ENCODE measurements around the gene PRSS1. TPM values are rescaled to one million over a fixed set of nuclear protein-coding genes. Genes with fewer than 3 reads are reported as not detected.
"Not testable (repeated sequence)": the region's sequence is repeated elsewhere in the genome, so short reads cannot be mapped to it uniquely, and the experiment has no call there.

PRSS1 gene
- total RNA-seq, 4 donors from 2014 or later: not detected

DNA sequence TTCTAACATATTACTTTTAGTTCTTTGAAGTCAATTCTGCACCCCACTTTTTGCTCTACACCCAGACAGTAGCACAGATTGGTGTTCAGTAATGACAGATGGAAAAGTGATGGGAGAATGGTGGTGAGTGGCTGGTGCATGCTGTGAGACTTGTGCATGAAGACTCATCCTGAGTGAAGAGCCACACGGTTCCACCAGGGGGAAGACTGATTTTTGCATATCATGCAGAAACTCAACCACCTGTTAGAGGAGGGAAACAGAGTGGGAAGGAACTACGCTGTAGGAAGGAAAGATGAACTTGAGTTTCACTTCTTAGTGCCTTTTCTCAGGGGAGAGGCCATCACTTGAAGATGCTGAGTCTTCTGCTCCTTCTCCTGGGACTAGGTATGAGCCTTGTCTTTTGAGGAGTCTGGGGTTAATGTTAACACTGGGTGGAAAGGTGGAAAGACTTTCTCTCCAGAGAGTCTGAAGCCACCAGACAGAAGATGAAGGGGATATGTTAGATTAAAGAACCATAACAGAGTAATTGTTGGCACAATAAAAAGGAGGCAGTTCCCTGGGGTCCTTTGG is 9.3 kb upstream of the PRSS1 start:
- no peaks in the 10 kb centered on the region for H3K9me3 ChIP-seq
- TF ChIP-seq, protein P1, sequence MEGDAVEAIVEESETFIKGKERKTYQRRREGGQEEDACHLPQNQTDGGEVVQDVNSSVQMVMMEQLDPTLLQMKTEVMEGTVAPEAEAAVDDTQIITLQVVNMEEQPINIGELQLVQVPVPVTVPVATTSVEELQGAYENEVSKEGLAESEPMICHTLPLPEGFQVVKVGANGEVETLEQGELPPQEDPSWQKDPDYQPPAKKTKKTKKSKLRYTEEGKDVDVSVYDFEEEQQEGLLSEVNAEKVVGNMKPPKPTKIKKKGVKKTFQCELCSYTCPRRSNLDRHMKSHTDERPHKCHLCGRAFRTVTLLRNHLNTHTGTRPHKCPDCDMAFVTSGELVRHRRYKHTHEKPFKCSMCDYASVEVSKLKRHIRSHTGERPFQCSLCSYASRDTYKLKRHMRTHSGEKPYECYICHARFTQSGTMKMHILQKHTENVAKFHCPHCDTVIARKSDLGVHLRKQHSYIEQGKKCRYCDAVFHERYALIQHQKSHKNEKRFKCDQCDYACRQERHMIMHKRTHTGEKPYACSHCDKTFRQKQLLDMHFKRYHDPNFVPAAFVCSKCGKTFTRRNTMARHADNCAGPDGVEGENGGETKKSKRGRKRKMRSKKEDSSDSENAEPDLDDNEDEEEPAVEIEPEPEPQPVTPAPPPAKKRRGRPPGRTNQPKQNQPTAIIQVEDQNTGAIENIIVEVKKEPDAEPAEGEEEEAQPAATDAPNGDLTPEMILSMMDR (IDR thresholded peaks at IDR 0.05): peak in 3 of 6 experiments; percentile 29 to 41 (median 41)
- TF ChIP-seq POLR2A (IDR thresholded peaks at IDR 0.05): no peak
- no peak overlapping the region for H3K27ac ChIP-seq
- DNase-seq: peak in 2 of 3 donors; percentile 47 to 54
- no peaks in the 10 kb centered on the region for H3K4me1 ChIP-seq
- H3K27me3 ChIP-seq: no peaks in the 10 kb centered on the region
- H3K36me3 ChIP-seq: no peaks in the 10 kb centered on the region
- H3K4me3 ChIP-seq: no peak overlapping the region

DNA sequence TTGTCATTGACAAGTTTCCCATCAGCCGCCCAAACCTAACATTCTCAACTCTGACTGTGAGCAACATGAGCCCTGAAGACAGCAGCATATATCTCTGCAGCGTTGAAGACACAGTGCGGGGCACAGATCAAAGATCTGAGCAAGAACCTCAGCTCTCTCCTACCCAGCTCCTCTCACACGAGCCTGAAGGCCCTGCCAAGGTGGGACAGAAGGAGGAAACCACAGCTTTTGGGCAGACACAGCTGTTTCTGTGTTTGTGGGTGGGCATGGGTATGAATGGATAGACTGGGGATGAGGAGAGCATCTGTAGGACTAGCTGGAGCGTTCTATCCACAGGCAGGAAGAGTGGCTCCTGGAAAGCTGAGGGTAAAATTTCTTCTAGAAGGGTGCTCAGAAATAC is 8.5 kb upstream of the PRSS1 start:
- Histone ChIP-seq H3K9me3 (no peaks in the 10 kb centered on the region), H3K4me1 (no peaks in the 10 kb centered on the region), H3K36me3 (no peaks in the 10 kb centered on the region), H3K27me3 (no peaks in the 10 kb centered on the region), H3K4me3 (no peak overlapping the region), H3K27ac (no peak overlapping the region)
- TF ChIP-seq POLR2A (IDR thresholded peaks at IDR 0.05): no peak
- TF ChIP-seq, protein P1 (IDR thresholded peaks at IDR 0.05): no peak
- DNase-seq: no peak

DNA sequence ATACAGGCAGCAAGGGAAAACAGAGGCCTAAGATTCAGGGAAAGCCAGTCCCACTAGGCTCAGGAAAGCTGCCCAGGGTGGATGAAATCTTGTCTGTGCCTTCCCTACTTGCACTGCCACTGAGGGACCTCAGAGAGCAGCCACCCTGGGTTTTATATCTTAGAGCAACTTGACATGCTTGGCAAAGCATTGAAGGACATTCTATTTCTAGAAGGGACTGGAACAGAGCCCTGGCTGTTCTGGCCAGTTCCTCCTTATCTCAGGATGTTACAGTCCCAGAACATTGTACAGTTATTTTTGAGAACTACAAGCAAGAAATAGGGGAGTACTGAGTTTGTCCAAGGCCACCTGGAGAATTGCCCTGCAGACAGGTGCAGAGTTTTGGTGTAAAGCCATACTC is 7.3 kb upstream of the PRSS1 start:
- DNase-seq, H3K27me3 ChIP-seq, H3K36me3 ChIP-seq, H3K27ac ChIP-seq, H3K9me3 ChIP-seq, H3K4me1 ChIP-seq, H3K4me3 ChIP-seq: not testable (repeated sequence)

DNA sequence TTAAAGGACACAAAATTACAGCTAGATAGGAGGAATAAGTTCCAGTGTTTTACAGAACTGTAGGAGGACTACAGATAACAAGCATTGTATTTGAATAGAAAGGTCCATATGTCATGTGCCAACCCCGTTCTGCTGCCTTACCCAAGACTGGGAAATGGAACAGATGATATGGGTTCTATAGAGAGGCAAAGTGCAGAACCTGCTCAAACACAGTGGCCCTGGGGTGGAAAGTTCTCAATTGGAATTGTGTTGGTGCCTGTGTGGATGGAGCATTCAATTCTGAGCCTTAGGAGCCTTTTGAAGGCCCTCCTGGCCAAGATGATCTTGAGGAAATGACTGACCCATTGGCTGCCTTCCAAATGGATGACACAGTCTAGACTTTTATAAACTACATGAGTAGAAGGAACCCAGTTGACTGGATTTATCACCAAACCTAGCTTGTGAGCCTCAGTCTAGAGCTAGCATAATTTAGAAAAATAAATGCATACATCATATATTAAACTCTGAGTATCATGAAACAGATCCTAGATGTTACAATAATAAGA is 4.1 kb upstream of the PRSS1 start:
- no peaks in the 10 kb centered on the region for H3K27me3 ChIP-seq
- H3K36me3 ChIP-seq: no peaks in the 10 kb centered on the region
- DNase-seq: no peak
- no peaks in the 10 kb centered on the region for H3K9me3 ChIP-seq
- no peaks in the 10 kb centered on the region for H3K4me1 ChIP-seq
- H3K4me3 ChIP-seq: no peak overlapping the region
- TF ChIP-seq, protein P1 (IDR thresholded peaks at IDR 0.05): no peak
- no peak for TF ChIP-seq POLR2A (IDR thresholded peaks at IDR 0.05)
- no peak overlapping the region for H3K27ac ChIP-seq

DNA sequence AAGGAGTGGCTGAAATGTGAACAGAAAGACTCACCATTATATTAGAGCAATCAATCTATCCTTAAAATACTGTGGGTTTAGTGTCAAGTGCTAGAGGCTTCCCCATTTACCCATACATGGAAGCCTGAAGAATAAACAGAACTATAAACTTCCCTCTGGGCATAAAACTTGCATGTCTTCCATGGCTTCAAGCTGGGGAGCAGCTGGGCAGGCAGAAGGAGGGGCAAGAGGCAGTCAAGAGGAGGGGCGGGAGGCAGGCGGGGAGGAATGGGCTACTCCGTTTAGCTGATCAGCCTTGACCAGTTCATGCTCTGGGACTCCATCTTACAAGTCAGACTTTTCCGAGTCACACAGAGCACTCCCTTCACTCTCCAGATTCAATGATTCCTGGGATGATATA is 3.5 kb upstream of the PRSS1 start:
- no peaks in the 10 kb centered on the region for H3K9me3 ChIP-seq
- no peaks in the 10 kb centered on the region for H3K4me1 ChIP-seq
- H3K27ac ChIP-seq: no peak overlapping the region
- DNase-seq: no peak
- H3K27me3 ChIP-seq: no peaks in the 10 kb centered on the region
- no peak overlapping the region for H3K4me3 ChIP-seq
- no peak for TF ChIP-seq POLR2A (IDR thresholded peaks at IDR 0.05)
- TF ChIP-seq, protein P1 (IDR thresholded peaks at IDR 0.05): no peak
- no peaks in the 10 kb centered on the region for H3K36me3 ChIP-seq

DNA sequence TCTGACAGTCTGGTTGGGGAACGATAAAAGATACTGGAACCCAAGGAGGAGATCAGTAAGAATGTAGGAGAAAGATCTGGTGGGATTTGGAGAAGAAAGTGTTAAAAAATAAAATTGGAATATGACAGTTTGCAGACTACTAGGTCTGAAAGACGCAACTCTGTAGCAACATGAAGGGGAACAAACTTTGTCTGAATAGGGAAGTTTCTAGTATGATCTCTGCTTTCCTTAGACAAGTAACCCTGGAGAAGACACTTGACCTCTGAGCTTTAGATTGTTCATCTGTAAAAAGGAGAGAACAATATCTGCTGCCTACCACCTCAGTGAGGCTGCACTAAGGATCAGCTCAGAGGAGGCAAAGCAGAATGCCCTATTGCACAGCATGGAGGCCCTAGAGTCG is 3.0 kb upstream of the PRSS1 start:
- H3K27me3 ChIP-seq: no peaks in the 10 kb centered on the region
- H3K27ac ChIP-seq: no peak overlapping the region
- no peak for DNase-seq
- H3K4me1 ChIP-seq: no peaks in the 10 kb centered on the region
- no peak for TF ChIP-seq POLR2A (IDR thresholded peaks at IDR 0.05)
- TF ChIP-seq, protein P1 (IDR thresholded peaks at IDR 0.05): no peak
- no peak overlapping the region for H3K4me3 ChIP-seq
- H3K36me3 ChIP-seq: no peaks in the 10 kb centered on the region
- no peaks in the 10 kb centered on the region for H3K9me3 ChIP-seq

DNA sequence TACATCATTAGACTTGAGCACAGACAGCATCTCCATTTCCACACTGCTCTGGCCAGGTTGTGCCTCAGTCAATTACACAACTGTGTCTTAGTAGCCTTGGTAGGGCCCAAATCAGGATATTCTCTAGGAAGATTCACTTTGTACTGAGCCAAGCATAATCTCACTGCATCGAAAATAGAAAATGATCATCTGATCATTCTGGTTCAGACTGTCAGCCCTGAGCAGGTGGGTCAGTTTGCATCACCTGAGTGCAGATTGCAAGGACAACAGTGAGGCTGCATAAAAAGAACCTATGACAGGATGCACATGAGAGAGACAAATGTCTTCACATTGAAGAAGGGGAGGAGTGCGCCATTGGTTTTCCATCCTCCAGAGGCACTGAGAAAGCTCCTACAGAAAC is 862 bp upstream of the PRSS1 start:
- H3K27ac ChIP-seq: not testable (repeated sequence)

More for the DNA sequence above, 862 bp upstream of the PRSS1 start:
- not testable (repeated sequence) for H3K36me3 ChIP-seq, H3K27me3 ChIP-seq, DNase-seq, H3K9me3 ChIP-seq, H3K4me1 ChIP-seq, H3K4me3 ChIP-seq

Data from Peyer's patch (tissue), 4 donors.